IPS-15b (cell line): ENCODE measurements around the gene OLFM3.

Experiments
- H3K27me3 ChIP-seq: one replicate; pipeline ENCODE4 v1.6.1; 2013; ENCODE audit warnings: low read length; ENCODE audit not compliant: control insufficient read depth, insufficient read depth
- H3K36me3 ChIP-seq: one replicate; pipeline ENCODE4 v1.6.1; 2013; ENCODE audit warnings: low read length; ENCODE audit not compliant: control insufficient read depth, insufficient read depth
- H3K4me1 ChIP-seq: one replicate; pipeline ENCODE4 v1.6.1; 2013; ENCODE audit warnings: mild to moderate bottlenecking, low read length; ENCODE audit not compliant: control insufficient read depth, insufficient read depth
- H3K4me3 ChIP-seq: one replicate; pipeline ENCODE4 v1.5.1; 2013; ENCODE audit warnings: low read depth, low read length
- H3K9ac ChIP-seq: one replicate; pipeline ENCODE4 v1.6.1; 2013; ENCODE audit warnings: low read depth, mild to moderate bottlenecking, low read length
- H3K9me3 ChIP-seq: one replicate; pipeline ENCODE4 v1.6.1; 2013; ENCODE audit warnings: mild to moderate bottlenecking, low read length; ENCODE audit not compliant: control insufficient read depth, insufficient read depth

OLFM3 gene

GRCh38 chr1:101996825-101997465, at the start of gene OLFM3:
Gene OLFM3, minus strand, starts transcription at chr1:101996926.
- Histone ChIP-seq H3K9me3 (no peaks in the 10 kb centered on the region), H3K4me3 (peak within 1 kb of the TSS; percentile 75), H3K9ac (no peak within 1 kb of the TSS), H3K4me1 (no peaks in the 10 kb centered on the region), H3K27me3 (peaks cover 3% of the 10 kb centered on the region), H3K36me3 (no peaks in the 10 kb centered on the region)

DNA sequence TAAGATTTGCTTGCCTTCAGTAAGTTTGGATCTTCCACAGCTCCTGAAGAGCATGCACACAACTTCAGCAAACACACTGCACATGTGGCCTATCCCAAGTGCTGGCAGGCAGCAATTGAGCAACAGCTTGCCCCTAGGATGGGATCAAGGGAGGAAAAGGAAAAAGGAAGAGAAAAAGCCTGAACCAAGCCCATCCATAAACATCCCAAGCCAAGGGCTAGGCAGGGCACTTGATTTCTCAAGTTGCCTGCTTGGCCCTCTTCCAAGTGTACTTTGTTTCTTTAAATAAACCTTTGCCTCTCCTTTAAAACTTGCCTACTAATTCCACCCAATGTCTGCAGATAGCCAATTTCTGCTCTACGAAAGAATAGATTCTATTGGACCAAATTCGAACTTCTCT, 49.0 kb upstream of the OLFM3 start:
- Histone ChIP-seq H3K4me3 (no peak overlapping the region), H3K27me3 (no peaks in the 10 kb centered on the region), H3K9ac (no peak overlapping the region), H3K4me1 (no peaks in the 10 kb centered on the region), H3K9me3 (no peaks in the 10 kb centered on the region), H3K36me3 (no peaks in the 10 kb centered on the region)

DNA sequence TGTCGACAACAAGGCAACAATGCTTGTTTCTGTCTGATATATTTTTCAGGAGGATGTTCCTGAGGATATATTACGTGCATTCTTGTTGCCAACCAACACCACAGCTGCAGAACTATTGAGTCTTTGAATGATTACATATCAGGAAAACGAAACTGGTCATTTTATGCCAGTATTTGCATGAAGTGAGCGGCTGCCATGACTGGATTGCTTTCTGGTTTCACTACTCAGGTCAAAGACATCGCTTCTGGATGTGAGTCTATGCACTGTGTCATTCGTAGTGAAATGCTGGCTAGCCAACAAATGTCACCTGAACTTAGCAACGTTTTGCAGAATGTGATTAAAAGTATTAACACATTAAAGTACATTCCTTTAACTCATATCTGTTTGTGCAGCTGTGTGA, 35.8 kb upstream of the OLFM3 start:
- Histone ChIP-seq H3K36me3 (no peaks in the 10 kb centered on the region), H3K4me1 (no peaks in the 10 kb centered on the region), H3K4me3 (no peak overlapping the region), H3K27me3 (no peaks in the 10 kb centered on the region), H3K9ac (no peak overlapping the region), H3K9me3 (no peaks in the 10 kb centered on the region)

- Histone ChIP-seq H3K4me1 (no peaks in the 10 kb centered on the region), H3K27me3 (no peaks in the 10 kb centered on the region), H3K9me3 (no peaks in the 10 kb centered on the region), H3K9ac (no peak overlapping the region), H3K36me3 (no peaks in the 10 kb centered on the region), H3K4me3 (no peak overlapping the region)
Observed at GRCh38 chr1:102019530-102019929, 22.8 kb upstream of the OLFM3 start.

DNA sequence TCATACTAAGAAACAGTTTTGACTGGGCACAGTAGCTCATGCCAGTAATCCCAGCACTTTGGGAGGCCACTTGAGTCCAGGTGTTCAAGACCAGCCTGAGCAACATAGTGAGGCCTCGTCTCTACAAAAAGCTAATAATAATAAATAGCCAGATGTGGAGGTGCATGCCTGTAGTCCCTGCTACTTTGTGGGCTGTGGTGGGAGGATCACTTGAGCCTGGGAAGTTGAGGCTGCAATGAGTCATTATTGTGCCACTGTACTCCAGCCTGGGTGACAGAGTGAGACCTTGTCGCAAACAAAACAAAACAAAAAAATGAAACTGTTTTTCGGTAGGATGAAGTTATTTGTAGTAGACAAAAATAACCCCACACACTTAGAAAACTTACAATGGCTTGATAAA, 19.0 kb upstream of the OLFM3 start:
- no peaks in the 10 kb centered on the region for H3K36me3 ChIP-seq
- H3K9me3 ChIP-seq, result no peaks in the 10 kb centered on the region
- no peaks in the 10 kb centered on the region for H3K4me1 ChIP-seq
- H3K27me3 ChIP-seq, result no peaks in the 10 kb centered on the region
- H3K9ac ChIP-seq, result no peak overlapping the region
- no peak overlapping the region for H3K4me3 ChIP-seq

- no peaks in the 10 kb centered on the region for H3K27me3 ChIP-seq
Observed at GRCh38 chr1:102002057-102002456, 5.3 kb upstream of the OLFM3 start.

GRCh38 chr1:101995984-101996745, 561 bp downstream of the OLFM3 start:
- Histone ChIP-seq H3K4me1 (no peaks in the 10 kb centered on the region), H3K27me3 (peaks cover 3% of the 10 kb centered on the region), H3K4me3 (peak overlapping the region; percentile 75), H3K9ac (no peak overlapping the region), H3K9me3 (no peaks in the 10 kb centered on the region), H3K36me3 (no peaks in the 10 kb centered on the region)

More at GRCh38 chr1:102002057-102002456, 5.3 kb upstream of the OLFM3 start:
- H3K4me1 ChIP-seq, result no peaks in the 10 kb centered on the region
- H3K4me3 ChIP-seq, result no peak overlapping the region
- no peak overlapping the region for H3K9ac ChIP-seq
- no peaks in the 10 kb centered on the region for H3K9me3 ChIP-seq
- H3K36me3 ChIP-seq, result no peaks in the 10 kb centered on the region

- H3K9ac ChIP-seq, result no peak overlapping the region
- H3K9me3 ChIP-seq, result no peaks in the 10 kb centered on the region
- no peak overlapping the region for H3K4me3 ChIP-seq
- no peaks in the 10 kb centered on the region for H3K36me3 ChIP-seq
- peaks cover 3% of the 10 kb centered on the region for H3K27me3 ChIP-seq
- H3K4me1 ChIP-seq, result no peaks in the 10 kb centered on the region
Observed at GRCh38 chr1:101993710-101994109, 3.0 kb downstream of the OLFM3 start.

DNA sequence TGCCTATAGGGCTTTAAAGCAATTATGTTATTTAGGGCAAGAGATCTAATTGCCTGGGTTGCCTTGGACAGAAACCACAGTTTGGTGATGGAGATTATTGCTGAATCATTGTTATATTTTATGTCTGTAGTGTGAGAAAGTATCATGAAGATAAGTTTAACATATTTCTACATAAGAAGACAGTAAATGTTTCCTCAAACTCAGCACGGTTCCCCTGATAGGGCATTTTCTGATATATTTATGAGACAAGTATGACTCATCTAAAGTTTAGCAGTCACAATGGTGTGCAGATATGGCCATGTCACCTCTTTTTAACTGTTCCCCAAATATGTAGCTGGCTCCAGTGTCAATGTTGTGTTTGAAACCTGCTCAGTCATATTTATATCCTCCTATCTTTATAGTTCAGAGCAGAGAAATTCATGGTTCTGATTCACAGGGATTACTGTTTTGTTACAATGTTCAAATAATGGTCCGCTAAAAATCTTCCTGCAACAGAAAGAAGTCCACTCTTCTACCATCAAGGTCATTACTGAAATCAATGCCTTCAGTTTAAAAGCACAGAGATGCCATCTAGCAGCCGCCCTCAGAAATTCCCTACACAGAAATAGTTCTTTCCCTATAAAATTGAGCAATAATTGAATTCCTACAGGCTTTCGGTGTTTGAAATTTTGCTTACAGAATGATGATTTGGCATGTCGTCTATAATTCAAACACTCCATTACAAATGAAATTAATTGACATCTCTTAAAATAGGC, 3.7 kb downstream of the OLFM3 start:
- no peaks in the 10 kb centered on the region for H3K36me3 ChIP-seq
- no peaks in the 10 kb centered on the region for H3K4me1 ChIP-seq
- H3K9ac ChIP-seq, result no peak overlapping the region
- peaks cover 3% of the 10 kb centered on the region for H3K27me3 ChIP-seq
- H3K4me3 ChIP-seq, result no peak overlapping the region
- H3K9me3 ChIP-seq, result no peaks in the 10 kb centered on the region

DNA sequence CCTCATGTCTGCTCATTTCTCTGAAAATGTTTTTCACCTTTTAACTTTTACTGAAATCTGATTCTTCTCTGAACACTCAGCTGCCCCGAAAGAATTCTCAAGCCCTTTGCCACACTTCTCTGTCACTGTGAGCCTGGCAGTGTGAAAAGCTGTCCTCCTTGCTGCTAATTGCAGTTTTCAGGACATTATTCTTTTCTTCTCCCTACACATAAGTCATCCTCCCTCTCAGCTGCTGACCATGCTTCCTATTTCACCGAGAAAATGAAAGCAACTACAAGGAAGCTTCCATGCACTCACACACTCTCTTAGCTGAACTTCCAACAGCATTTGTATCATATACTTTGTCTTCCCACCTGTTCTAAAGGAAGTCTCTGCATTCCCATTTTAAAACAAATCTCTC, 15.8 kb downstream of the OLFM3 start:
- Histone ChIP-seq H3K27me3 (no peaks in the 10 kb centered on the region), H3K9ac (no peak overlapping the region), H3K36me3 (no peaks in the 10 kb centered on the region), H3K9me3 (no peaks in the 10 kb centered on the region), H3K4me1 (peaks cover under 1% of the 10 kb centered on the region), H3K4me3 (no peak overlapping the region)

- no peaks in the 10 kb centered on the region for H3K9me3 ChIP-seq
- no peaks in the 10 kb centered on the region for H3K36me3 ChIP-seq
- no peak overlapping the region for H3K4me3 ChIP-seq
- H3K9ac ChIP-seq, result no peak overlapping the region
- H3K4me1 ChIP-seq, result peaks cover 3% of the 10 kb centered on the region
- H3K27me3 ChIP-seq, result no peaks in the 10 kb centered on the region
Observed at GRCh38 chr1:101977266-101977665, 19.5 kb downstream of the OLFM3 start.
